NCI-H2081 treated with DMSO at 0.1 percent for 48 hours (cell line): ENCODE data around the gene MMP2.

Experiments used
- DNase-seq: peaks from one replicate; lab custom pipeline; 2025; lab: John Stamatoyannopoulos, UW

The MMP2 gene

DNA sequence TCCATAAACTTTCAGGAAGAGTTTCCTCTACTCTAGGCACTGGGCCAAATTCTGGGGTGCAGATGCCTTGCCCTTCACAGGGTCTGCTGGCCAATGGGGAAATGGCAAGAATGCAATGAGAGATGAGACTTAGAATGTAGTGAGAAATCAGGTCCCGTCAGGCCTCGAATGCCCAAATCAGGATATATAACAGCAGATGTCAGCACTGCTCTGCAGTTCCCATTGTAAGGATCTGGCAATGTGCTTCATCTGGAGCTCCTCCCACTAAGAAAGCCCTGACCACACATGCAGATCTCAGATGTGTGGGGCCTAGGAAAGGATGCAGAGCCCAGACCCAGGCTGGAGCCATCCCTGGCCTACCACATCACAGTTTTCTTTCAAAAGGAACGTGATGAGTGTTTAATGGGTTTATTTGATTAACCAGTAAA lies 16.0 kb downstream of the MMP2 start:
- DNase-seq: no peak

DNA sequence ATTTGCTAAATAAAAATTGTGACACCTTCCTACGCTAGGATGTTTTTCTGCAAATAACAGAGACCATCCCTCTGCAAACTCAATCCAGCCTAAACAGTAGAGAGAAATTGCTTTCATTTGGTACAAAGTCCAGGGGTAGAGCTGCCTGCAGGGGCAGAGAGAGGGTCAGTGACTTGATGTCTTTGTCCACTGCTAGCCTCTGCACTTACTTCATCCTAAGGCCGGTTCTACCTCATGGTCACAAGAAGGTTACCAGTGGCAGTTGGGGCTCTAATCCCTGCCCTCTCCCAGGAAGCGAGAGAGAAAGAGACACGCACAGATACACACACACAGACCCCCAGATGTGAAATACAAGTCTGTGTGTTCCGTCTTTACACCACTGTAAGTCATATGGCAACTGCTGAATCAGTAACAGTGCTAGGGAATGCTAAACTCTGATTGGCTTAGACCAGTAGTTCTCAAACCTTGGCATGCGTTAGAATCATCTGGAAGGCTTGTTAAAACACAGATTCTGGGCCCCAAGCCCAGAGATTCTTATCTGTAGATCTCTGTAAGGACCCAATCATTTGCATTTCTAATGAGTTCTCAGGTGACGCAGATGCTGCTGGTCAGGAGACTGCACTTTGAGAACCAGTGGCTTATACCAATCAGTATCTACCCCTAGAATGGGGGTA lies 16.8 kb downstream of the MMP2 start:
- DNase-seq: no peak

DNA sequence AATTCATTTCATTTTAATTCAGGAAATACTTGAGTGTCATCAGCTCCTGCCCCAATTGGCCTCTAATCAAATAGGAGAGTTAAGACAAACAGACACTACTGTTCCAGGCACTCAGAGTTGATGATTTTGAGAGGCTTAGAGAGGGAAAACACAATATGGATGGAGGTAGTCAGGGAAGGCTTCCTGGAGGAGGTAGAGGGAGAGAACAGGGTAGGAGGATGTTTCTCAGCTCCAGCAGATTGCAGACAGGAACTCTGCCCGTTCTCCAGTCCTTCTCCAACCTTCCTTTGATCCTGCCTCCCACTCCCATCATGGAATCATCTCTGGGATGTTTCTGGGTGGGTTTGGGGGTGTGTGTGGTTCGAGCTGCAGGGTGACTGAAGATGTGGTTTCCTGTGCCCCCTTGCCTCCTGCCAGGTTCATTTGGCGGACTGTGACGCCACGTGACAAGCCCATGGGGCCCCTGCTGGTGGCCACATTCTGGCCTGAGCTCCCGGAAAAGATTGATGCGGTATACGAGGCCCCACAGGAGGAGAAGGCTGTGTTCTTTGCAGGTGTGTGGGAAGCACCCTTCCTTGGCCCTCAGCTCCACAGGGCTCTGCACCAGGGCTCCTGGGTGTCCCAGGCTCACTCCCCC lies 17.6 kb downstream of the MMP2 start:
- no peak for DNase-seq

DNA sequence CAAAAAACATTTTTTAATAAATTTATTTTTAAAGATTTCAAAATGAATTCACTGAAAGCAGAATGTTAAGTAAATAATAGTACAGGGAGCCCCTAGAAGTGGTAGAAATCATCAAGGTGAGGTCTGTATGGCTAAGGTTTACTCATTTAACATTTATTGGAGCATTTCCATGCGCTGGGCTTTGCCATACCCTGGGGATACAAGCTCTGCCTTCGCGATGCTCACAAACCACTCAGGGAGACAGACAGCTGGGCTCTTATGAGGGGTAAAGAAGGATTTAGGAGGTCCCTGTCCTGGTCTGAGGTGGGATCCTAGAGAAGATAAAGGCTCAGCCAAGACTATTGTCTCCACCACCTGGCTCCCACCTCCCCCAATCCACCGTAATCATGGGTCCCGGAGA lies 18.6 kb downstream of the MMP2 start:
- DNase-seq: no peak

DNA sequence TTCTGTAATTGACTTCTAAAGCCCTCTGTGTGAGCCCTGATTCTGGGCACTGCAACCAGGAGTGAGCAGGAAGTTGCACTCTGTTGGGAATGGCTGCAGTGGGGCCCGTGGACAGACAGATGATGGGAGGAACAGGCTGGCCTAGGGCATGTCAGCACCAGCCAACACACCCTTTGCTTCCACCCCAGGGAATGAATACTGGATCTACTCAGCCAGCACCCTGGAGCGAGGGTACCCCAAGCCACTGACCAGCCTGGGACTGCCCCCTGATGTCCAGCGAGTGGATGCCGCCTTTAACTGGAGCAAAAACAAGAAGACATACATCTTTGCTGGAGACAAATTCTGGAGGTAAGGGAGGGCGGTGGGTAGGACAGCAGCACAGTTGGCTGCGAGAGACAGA lies 19.1 kb downstream of the MMP2 start:
- no peak for DNase-seq

DNA sequence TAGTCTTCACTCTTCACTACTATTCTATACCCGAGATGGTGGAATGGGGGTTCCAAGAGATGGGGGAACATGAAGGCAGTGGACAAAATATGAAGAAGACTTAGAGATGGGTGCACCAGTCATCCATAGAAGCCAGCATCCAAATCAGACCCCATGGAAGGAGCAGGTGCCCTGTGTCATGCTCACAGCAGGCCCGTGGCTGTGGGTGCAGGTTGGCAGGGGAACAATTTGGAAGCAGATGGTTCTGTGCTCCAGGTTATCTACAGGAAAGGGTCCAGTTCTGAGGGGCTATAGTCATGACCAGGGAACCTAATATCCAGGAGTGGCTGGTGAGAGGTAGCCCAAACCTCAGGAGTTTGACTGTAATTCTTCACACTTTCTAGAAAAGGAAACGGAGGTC lies 20.3 kb downstream of the MMP2 start:
- DNase-seq: no peak

DNA sequence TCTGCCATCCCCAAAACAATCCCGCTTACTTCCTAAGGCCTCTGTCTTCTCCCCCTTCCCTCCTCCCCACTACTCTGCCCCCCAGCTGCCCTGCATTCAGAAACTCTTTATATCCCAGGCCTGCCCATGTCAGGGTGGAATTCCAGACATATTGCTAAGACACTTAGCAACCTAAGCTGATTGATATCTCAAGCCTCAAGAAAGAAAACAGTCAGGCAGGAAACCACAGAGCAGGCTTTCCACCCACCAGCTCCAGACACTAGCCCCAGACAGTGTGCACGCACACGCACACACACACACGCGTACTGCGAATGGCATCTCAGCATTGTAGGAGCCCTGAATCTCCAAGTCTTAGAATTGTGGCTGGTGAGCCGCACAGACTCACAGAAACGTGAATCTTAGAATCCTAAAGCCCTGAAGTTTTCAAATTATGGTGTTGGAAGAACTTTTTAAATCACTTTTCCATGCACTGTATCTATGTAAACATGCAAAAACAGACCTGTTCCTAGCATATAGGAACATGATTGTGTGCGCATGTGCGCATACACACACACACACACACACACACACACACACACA lies 21.0 kb downstream of the MMP2 start:
- no peak for DNase-seq

DNA sequence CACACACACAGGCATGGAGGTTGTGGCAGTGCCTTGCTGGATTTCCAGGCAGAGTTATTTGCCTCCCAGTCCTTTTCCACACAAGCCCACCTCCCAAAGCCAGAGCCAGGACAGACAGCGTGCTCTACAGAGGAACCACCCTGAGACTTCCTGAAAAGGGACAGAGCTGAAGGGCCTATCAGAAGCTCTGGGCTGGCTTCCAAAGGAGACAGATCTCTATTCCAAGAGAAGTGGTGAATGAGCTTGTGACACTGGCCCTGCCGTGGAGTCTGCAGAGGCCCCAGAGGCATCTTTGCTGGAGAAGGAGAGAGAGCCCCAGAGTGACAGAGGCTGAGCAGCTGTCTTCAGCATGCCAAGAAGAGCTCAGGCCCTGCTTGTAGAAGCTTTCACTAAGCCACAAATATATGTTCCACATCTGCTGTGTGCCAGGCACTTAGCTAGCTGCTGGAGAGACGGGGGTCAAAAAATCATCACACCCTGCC lies 21.6 kb downstream of the MMP2 start:
- no peak for DNase-seq

DNA sequence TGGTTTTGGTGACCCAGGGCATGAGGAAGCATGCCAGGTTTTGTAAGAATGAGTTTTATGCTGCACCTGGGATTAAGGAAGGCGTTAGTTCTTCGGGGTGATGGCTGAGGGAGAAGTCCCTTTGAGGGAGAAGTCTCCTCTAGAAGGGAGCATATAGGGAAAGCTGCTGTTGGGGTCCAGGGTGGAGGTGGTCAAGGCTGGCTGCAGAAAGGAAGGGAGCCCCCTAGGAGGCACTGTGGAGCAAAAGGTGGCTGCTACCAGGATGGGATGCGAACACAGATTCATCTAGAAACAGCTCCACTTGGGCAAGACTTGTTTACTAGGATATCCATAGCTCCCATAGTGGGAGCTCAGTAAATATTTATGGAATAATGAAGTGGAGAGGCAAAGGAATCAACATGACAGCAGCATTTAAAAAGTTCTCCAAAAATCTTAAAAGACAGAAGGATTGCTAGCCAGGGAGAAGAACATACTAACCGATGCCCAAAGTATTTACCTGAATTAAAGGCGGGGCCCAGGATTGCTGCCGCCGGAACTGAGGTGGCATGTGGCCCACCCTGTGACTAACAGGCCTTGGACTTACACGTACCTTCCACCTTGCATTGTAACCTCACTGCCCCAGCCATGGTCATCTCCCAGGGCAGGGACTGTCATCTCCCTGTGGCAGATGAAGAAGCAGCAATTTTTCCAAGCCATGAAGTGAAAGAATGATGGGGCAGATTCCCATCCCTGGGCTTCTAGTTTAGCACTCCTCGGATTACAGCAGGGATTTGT lies 22.7 kb downstream of the MMP2 start:
- DNase-seq: no peak

DNA sequence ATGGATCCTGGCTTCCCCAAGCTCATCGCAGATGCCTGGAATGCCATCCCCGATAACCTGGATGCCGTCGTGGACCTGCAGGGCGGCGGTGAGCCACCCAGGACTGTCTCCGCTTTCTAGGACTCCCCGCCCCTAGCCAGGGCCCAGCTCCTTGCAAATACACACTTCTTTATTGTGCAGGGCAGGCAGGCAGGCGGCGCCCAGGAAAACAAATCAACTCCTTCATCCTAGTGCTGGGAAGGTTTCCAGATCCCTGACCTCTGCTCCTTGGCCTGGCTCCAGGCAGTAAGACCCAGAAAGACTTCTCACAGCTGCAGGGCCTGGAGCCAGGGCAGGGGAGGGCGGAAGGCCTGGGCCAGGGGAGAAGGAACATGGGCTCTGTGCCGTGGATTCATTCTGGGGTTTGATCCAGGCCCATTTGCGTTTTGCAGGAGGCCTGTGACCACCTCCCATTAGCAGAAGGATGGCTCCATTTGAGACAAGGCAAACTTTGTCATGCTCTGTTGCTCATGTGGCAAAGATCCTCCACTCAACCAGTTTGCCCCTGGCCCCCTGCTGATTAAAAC lies 23.9 kb downstream of the MMP2 start:
- DNase-seq: no peak

DNA sequence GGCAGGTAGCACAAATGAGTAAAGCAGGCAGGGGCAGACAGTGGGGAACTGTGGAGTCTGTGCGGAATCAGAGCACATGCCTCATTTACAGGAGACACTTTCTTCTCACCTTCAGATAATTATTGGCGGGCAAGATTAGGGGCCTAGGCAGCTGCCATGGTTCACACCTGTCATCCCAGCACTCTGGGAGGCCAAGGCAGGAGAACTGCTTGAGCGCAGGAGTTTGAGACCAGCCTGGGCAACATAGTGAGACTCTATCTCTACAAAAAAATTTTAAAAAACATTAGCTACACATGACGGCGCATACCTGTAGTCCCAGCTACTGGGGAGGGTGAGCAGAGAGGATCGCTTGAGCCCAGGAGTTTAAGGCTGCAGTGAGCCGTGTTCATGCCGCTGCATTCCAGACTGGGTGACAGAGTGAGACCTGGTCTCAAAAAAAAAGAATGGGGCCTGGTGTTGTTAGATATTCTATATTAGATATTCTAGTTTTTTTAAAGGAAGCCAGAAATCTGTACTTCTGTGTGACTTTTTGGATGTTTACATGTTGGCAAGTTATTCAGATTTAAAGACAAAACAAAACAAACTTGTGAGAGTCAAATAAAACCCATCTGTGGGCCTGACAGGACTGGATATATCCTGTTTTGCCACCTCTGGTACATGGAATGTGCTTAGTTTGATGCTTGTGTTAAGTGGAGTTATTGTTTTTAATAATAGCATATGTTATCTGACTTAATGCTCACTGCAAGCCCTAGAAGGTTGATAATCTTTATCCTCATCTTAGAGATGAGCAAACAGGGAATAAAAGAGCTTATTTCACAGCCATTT lies 24.9 kb downstream of the MMP2 start:
- DNase-seq: no peak

DNA sequence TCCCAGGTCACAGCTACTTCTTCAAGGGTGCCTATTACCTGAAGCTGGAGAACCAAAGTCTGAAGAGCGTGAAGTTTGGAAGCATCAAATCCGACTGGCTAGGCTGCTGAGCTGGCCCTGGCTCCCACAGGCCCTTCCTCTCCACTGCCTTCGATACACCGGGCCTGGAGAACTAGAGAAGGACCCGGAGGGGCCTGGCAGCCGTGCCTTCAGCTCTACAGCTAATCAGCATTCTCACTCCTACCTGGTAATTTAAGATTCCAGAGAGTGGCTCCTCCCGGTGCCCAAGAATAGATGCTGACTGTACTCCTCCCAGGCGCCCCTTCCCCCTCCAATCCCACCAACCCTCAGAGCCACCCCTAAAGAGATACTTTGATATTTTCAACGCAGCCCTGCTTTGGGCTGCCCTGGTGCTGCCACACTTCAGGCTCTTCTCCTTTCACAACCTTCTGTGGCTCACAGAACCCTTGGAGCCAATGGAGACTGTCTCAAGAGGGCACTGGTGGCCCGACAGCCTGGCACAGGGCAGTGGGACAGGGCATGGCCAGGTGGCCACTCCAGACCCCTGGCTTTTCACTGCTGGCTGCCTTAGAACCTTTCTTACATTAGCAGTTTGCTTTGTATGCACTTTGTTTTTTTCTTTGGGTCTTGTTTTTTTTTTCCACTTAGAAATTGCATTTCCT lies 26.5 kb downstream of the MMP2 start:
- no peak for DNase-seq

DNA sequence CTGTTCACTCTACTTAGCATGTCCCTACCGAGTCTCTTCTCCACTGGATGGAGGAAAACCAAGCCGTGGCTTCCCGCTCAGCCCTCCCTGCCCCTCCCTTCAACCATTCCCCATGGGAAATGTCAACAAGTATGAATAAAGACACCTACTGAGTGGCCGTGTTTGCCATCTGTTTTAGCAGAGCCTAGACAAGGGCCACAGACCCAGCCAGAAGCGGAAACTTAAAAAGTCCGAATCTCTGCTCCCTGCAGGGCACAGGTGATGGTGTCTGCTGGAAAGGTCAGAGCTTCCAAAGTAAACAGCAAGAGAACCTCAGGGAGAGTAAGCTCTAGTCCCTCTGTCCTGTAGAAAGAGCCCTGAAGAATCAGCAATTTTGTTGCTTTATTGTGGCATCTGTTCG lies 27.1 kb downstream of the MMP2 start:
- no peak for DNase-seq

DNA sequence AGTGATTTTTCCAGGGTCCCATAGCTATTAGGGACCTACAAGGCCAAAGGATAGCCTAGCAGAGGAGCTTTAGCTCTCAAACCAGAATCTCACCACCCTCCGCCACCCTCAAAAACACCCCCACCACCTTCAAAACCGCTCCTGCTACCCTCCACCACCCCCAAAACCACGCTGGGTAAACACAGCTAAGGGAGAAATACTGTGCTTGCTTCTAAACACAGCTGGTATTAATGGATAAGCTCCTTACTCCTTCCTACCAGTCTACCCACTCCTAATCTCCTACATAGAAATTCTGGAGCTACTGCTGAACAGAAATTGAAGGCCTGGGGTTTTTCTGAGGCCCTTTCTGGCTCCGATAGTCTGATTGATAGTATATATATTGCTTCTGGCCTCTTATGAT lies 27.7 kb downstream of the MMP2 start:
- DNase-seq: no peak

DNA sequence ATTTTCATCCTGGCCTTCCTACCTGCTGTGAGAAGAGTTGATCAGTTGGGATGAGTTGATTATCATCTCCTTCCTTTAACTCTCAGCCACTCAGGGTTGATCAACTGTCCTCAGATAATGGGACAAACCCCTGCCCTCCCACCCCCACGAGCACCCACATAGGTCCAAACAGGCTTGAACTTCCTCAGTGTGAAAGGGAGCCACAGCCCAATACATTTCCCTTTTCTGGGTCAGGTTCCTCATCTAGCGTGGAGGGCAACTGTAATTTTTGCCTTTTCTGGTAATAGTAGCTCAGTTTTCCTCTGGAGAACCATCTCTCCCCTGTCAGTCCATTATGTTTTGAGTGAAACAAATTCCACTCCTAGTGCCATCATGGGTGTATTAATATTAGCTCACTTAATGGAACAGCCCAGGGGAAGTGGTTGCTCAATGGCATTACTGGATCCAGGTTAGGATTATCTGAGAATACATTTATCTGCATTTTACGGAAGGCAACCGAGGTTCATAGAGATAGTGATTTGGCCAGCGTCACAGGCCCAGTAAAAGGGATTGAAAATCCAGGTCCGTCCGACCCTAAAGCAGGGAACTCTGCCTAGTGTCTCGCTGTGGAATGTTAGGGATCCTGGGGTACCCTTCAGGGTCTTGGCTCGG lies 29.4 kb downstream of the MMP2 start:
- DNase-seq: no peak

DNA sequence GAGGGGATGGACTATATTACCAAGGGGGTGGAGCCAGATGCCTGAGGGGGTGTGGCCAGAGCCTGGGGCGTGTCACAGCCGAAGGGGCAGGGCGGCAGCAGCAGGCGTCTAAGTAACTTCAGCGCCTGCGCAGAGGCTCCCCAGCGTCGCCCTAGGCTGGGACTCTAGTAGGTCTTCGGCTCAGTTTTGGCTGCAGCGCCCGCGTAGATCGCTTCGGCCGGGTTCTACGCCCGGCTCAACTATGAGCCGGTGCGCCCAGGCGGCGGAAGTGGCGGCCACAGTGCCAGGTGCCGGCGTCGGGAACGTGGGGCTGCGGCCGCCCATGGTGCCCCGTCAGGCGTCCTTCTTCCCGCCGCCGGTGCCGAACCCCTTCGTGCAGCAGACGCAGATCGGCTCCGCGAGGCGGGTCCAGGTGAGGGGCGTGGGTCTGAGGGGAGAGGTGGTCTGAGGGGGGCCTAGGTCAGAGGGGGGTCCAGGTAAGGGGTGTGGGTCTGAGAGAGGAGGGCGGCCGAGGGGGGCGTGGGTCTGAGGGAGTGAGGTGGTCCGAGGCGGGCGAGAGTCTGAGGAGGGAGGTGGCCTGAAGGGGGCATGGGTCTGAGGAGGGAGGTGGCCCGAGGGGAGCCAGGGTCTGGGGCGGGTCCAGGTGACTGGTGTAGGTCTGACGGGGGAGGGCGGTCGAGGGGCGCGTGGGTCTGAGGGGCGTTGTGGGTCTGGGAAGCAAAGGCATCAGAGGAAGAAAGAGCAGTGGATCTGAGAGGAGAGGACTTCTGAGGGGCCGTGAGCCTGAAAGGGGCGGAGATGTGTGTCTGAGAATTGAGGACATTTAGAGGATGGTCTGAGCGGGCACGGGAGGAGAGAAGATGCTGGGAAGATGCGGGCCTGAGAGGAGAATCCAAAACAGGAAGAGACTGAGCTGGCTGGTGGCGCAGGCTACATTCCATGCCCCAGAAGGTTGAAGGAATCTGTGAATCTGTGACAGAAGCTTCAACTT lies 30.2 kb downstream of the MMP2 start, which contains the start of gene LPCAT2:
LPCAT2 (plus strand) TSS at position 132 of the 991 bp plus-strand sequence; CDS start at position 242, 110 bp downstream.
- no peak for DNase-seq

DNA sequence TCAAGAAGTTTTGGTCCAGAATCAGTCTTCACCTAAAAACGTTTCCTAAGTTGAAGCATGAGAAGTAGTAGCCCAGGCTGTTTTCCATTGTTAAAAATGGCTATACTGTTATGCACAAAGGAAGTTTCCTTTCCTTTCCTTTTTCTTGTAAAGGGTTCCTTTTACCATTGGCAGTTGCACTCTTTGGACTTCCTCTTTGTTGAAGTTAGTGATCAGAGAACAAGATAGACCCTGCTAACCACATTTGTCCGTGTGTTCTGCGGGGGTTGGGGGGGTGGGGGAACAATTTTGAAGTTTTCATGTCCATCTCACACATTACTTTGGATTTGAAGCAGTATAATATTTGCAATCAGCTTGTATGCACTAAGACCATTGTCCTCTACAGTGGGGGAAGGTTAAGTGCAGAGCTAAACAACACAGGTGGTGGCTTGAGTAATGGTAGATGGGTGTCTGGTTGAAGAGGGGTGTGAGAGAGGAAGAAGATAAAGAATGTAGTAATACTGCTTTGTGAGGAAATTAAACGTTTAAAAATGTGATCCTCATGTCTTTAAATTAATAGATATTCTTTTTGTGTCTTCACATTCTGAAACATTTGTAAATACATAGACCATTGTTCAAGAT lies 31.3 kb downstream of the MMP2 start:
- DNase-seq: no peak

DNA sequence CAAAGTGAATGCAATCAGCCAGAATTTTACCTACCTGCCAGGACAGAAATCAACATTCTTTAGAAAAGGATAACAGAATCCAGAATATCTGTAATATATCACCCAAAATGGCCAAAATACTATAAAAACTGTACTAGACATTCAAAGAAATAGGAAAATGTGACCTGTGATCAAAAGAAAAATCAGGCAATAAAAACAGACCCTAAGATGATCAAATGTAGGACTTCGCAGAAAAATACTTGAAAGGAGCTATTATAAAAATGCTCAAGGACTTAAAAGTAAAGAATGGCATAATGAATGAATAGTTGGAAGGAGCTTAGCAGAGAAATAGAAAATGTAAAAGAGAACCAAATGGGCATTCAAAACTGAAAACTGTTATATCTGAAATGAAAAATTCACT lies 33.9 kb downstream of the MMP2 start:
- DNase-seq: no peak

DNA sequence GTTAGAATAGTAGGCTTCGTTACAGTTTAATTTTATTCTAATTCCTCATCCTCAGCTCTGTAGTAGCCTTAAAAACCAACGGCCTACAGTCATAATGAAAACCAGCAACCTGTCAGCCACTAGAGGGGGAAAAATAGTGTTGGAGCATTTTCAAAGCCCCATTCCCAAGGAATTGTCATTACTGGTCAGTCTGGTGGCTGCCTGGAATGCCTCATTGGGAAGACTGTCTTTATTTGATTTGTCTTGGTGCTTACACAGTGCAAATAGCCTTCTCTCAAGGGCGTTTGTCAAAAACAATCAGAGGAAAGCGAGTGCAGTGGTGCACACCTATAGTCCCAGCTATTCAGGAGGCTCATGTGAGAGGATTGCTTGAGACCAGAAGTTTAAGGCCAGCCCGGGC lies 34.6 kb downstream of the MMP2 start:
- DNase-seq: no peak
